NCI-H510A treated with DMSO at 0.1 percent for 48 hours (cell line): ENCODE measurements around the gene RBM47.
A peak's percentile ranks its signal among the peaks of the same experiment; 100 is the strongest.
"Not testable (repeated sequence)": the region's sequence is repeated elsewhere in the genome, so short reads cannot be mapped to it uniquely, and the experiment has no call there.

Experiments used
- DNase-seq: peaks from one replicate; lab custom pipeline; 2025; lab: John Stamatoyannopoulos, UW

The RBM47 gene

GRCh38 chr4:40562208-40562607, 67.5 kb downstream of the RBM47 start:
- DNase-seq, result no peak

DNA sequence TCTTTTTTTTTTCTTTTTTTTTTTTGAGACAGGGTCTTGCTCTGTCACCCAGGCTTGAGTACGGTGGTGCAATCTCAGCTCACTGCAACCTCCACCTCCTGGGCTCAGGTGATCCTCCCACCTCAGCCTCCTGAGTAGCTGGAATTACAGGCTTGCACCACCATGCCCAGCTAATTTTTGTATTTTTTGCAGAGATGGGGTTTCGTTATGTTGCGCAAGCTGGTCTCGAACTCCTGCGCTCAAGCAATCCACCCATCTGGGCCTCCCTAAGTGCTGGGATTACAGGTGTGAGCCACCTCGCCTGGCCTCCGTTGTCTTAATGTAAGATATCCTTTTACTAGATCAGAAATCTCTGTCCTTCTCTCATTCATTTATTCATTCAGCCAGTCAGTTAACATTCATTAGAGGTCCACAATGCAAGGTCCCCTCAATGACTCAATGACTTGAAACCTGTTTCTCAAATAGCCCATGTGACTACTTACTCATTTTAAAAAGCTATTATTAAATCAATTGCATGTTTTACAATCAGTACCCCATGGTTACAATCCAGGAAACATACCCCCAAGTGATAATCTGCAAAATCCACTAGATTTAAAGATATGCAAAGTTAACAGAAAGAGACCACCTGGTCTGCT, 68.0 kb downstream of the RBM47 start:
- DNase-seq, result not testable (repeated sequence)

- DNase-seq, result no peak
Observed at GRCh38 chr4:40559585-40560465, 69.8 kb downstream of the RBM47 start.

DNA sequence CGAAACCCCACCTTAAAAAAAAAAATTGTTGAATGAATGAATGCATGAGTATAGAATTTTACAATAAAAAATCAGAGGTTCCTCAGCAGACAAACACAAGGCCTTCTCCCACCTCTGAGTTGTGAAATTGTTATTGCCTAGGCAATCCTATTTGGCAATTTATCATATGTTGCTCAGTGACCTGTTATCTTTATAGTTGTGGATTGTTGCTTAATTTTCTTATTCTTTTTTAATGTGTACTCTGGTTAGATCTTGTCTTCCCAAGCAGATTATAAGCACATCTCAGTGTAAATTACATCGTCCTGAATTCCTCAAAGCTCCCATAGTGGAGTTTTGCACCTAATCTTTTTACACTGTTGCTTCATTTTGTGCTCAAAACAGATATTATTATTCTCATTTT, 71.9 kb downstream of the RBM47 start:
- no peak for DNase-seq

- DNase-seq, result no peak
Observed at GRCh38 chr4:40555176-40555900, 74.3 kb downstream of the RBM47 start.

DNA sequence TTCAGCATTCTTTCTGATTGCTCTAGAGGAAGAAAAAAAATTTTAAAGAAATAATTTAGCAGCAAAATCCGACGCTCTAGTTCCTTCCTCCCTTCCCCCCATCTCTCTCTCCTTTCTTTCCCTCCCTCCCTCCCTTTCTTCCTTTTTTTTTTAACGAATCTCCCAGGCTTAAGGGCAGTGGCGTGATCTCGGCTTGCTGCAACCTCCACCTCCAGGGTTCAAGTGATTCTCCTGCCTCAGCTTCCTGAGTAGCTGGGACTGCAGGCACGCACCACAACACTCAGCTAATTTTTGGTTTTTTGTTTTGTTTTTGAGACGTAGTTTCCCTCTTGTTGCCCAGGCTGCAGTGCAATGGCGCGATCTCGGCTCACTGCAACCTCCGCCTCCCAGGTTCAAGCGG, 75.0 kb downstream of the RBM47 start:
- DNase-seq, result not testable (repeated sequence)

DNA sequence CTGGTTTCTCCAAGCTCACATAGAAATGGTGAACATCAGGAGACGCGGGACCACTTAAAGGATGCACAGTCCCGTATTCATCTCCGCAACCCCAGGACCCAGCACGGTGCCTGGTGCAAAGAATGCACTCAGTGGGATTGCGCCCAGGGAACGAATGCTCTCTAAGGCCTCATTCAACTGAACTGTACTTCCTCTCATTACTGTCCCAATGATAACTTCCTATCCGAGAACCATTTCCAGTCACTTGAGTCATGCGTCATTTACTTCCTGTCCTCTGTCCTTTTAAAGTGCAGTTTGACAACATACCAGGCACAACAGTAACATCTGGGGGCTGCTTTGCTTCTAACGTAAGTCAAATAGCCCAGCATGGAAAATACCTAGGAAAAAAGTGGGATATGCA, 75.7 kb downstream of the RBM47 start:
- DNase-seq, result peak; percentile 50

- no peak for DNase-seq
Observed at GRCh38 chr4:40552536-40552935, 77.1 kb downstream of the RBM47 start.

GRCh38 chr4:40551568-40552136, 78.0 kb downstream of the RBM47 start:
- not testable (repeated sequence) for DNase-seq

DNA sequence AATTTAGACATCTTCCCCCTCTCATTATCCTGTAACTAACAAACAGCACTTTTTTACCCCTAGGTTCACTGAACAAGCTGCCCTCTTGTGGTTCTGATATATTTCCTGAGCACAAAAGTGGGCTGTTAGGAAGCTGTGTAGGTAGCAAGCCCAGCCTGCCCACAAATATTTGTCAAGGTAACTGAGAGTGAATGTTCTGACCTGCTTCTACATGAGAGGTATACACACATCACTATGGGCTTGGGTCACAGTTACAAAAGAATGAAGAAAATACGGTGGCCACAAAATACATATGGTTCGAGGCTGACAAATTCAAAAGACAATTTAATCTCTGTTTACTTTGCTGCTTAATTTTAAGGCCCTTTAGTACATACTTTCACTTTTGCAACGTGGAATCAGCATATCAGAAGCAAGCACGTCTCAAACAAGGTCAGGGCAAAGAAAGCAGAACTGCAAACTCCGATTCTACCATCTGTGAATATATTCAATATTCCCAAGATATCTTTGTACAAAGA, 78.7 kb downstream of the RBM47 start:
- peak; percentile 62 for DNase-seq

DNA sequence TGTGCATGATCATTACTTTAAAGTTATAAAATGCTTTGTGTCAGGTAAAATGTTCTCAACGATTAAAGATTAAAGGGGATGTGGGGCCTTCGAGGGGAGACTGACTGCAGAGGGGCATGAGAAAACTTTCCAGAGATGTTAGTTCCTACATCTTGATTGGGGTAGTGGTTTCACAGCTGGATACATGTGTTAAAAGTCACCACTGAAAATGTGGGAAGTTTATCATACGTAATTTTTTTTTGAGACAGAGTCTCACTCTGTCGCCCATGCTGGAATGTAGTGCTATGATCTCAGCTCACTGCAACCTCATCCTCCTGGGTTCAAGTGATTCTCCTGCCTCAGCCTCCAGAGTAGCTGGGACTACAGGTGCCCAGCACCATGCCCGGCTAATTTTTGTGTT, 79.5 kb downstream of the RBM47 start:
- no peak for DNase-seq

DNA sequence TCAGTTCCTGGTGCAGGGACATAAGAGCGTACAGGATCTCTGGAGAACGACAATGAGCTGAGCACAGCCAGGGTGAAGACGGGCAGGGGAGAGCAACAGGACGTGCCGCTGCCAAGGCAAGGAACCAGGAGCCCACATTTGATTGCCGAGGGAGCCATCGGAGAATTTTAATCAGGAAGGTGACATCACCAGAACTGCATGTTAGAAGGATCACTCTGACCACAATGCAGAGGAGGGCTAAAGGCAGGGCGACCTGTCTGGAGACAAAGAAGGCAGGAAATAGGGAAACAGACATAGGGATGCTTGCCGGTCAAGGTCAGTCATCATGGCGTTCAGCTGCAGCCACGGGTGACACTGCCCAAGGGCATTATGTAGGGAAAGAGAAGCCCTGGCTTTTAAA, 81.4 kb downstream of the RBM47 start:
- no peak for DNase-seq

- no peak for DNase-seq
Observed at GRCh38 chr4:40547789-40548132, 81.9 kb downstream of the RBM47 start.

DNA sequence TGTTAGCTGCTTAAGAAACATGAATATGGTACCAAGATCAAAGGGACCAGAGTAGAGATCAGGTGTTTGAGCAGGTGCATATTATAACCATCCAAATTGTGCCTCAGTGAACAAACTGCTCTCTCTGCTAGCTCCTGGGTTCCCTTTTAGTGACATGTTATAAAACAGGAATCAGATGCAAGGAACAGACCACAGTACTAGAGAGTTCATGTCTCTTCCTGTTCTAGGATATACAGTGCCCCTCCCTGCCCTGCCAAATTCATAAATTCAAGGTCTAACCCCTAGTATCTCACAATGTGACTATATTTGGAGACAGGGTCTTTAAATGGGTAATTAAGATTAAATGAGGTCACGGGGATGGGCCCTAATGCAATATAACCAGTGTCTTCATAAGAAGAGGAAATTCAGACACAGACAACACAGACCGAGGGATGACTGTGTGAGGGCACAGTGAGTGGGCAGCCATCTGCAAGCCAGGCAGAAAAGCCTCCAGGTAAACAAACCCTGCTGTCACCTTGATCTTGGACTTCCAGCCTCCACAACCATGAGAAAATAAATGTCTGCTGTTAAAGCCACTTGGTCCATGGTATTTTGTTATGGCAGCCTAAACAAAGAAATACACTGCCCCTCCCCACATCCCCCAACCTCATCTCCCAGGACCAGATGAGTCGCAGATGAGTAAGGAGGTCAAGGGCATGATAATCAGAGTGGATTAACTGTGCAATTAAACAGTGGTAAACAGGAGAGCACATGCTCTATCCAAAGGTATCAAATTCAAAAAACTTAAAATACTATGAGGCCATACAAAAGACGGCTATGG, 82.5 kb downstream of the RBM47 start:
- no peak for DNase-seq

DNA sequence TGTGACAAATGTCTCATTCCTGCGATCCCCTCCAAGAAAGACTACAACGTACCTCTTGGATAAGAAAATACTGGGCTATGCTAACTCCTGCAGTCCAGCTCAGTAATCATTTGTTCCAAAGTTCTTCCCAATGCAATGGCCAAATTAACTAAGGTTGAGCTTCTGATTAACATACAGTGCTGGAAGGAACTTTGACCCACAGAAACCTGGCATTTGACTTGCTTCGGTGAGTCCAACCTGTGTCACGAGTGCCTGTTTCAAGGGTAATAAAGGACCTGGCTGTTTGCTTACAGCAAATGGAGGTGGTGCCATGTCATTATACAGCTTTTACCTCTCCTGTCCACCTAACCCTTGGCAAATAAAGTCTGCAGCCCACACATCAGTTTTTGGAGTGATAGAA, 83.2 kb downstream of the RBM47 start:
- DNase-seq, result no peak

DNA sequence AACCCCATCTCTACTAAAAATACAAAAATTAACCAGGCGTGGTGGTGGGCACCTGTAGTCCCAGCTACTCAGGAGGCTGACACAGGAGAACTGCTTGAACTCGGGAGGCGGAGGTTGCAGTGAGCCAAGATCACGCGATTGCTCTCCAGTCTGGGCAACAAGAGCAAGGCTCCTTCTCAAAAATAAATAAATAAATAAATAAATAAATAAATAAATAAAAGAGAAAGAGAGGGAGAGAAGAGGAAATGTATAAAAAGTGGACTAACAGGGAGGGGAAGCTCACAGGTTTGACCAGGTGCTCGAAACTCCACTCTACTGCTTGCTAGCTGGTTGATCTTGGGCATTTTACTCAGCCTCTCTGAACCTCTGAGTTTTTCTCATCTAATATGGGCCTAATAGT, 84.2 kb downstream of the RBM47 start:
- not testable (repeated sequence) for DNase-seq

GRCh38 chr4:40544221-40544620, 85.4 kb downstream of the RBM47 start:
- no peak for DNase-seq

GRCh38 chr4:40540800-40541199, 88.9 kb downstream of the RBM47 start:
- no peak for DNase-seq

DNA sequence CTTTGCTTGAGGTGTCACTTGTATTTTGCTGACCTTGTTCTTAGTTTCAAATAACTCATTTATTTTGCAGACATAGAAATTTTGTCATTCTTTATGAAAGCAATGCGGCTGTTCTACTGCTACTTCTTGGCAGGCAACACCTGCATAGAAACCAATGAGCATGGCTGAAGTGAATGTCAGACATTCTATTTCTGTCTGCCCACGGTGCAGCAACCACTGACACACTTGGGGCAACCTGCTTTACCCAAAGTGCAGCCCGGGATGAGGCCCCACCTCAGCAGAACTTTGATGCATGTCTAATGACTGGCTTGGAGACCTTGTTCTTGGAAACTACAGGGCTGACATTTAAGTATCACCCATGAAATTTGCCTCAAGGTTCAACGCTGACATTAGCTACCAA, 93.6 kb downstream of the RBM47 start:
- no peak for DNase-seq

GRCh38 chr4:40531636-40532023, 98.0 kb downstream of the RBM47 start:
- no peak for DNase-seq

- no peak for DNase-seq
Observed at GRCh38 chr4:40530961-40531635, 98.6 kb downstream of the RBM47 start.
